Natural killer cell treated with Interleukin-12 subunit alpha and Interleukin-12 subunit beta and Interleukin-15 and Interleukin-18, amount 100 ng/mL, for 72 hours (primary cell): ENCODE data around the gene PAEP. TPM values are rescaled to one million over a fixed set of nuclear protein-coding genes. Genes with fewer than 3 reads are reported as not detected.
A peak's percentile ranks its signal among the peaks of the same experiment; 100 is the strongest.

Experiments used
- ATAC-seq, 2 donors: fragments of 150-1000 bp; cut with Tn5 transposase in 1 of 2; sonication (Bioruptor Pico), chemical (Tn5 transposase) in 1 of 2; 2 replicates each; pipeline ENCODE4 v1.10.0; 2021
- DNase-seq: peaks from one replicate; pipeline ENCODE4 v3.0.0; 2022; ENCODE audit warnings: low spot score
- H3K27ac Mint-ChIP-seq, 2 donors: 1 replicate in 1 of 2; 2 replicates in 1 of 2; pipeline ENCODE4 v1.8.0; 2022; ENCODE audit warnings: mixed read lengths in 2 of 2, mild to moderate bottlenecking in 1 of 2, moderate library complexity in 1 of 2
- H3K27me3 Mint-ChIP-seq, 2 donors: 1 replicate in 1 of 2; 2 replicates in 1 of 2; pipeline ENCODE4 v1.8.0; 2022; ENCODE audit warnings: mixed read lengths in 2 of 2
- H3K36me3 Mint-ChIP-seq: one replicate; pipeline ENCODE4 v1.8.0; 2022; ENCODE audit warnings: mixed read lengths
- H3K4me1 Mint-ChIP-seq, 2 donors: 1 replicate in 1 of 2; 2 replicates in 1 of 2; pipeline ENCODE4 v1.8.0; 2022; ENCODE audit warnings: low read depth in 2 of 2, mixed read lengths in 2 of 2, mild to moderate bottlenecking in 1 of 2
- H3K4me3 Mint-ChIP-seq: one replicate; pipeline ENCODE4 v1.8.0; 2022; ENCODE audit warnings: mixed read lengths
- H3K9me3 Mint-ChIP-seq: 2 replicates; pipeline ENCODE4 v1.8.0; 2022; ENCODE audit warnings: mixed read lengths
- total RNA-seq, 2 donors: library from RNA; stranded (reverse); gene quantifications; one replicate each; pipeline ENCODE4 v1.2.3, GENCODE V29; 2022

The PAEP gene
- total RNA-seq, 2 donors from 2014 or later: not detected

DNA sequence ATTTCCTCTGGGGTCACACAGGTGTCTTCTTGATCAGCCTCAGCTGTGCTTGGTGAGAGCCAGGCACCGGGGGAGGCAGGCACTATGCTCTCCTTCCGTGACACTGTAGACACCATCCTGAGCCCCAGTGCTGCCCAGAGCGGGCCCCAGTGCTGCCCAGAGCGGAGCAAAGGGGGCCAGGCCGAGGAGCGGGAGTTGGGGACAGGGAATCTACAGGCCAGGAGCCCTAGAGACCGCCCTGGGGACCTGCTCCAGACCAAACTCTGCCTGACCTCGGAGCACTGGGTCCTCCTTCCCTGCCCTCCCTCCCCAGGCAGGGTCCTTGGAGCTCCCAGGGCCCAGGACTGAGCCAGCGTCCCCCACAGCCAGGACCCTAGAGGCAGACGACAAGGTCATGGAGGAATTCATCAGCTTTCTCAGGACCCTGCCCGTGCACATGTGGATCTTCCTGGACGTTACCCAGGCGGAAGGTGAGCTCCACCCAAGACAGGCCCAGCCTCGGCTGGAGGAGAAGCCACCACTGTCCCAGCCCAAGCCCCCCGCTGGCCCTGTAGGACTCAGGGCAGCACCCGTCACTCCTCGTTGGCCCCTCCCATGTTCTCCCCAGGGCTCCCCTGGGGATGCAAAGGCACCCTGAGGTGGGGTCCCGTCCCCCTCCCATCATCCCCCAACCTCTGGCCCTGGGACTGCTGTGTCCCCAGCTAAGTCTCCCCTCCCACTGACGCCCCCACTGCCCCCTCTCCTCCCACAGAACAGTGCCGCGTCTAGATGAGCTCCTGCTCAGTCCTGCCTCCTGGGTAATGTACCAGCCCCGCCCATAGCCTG is 30.2 kb downstream of the PAEP start:
- Mint-ChIP-seq H3K36me3 (no peaks in the 10 kb centered on the region), H3K4me1 (no peaks in the 10 kb centered on the region), H3K4me3 (no peak overlapping the region), H3K27ac (no peak overlapping the region), H3K9me3 (no peaks in the 10 kb centered on the region), H3K27me3 (peaks cover 7 to 15% of the 10 kb centered on the region in 2 donors)
- peak; percentile 59 for DNase-seq
- no peak for ATAC-seq

DNA sequence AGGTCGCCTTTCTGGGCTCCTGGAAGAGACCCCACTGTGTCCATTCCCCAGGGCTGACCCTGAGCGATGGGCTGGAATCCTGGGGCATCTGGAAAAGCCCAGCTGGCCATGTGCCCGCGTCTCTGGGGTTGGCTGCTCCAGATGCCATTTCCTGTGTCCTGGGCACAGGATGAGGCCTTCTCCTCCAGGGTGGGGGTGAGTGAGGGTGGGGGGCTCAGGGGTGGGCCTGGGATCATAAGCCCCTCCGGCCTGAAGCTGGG is 30.7 kb downstream of the PAEP start:
- H3K27me3 Mint-ChIP-seq: peaks cover 10 to 20% of the 10 kb centered on the region in 2 donors

DNA sequence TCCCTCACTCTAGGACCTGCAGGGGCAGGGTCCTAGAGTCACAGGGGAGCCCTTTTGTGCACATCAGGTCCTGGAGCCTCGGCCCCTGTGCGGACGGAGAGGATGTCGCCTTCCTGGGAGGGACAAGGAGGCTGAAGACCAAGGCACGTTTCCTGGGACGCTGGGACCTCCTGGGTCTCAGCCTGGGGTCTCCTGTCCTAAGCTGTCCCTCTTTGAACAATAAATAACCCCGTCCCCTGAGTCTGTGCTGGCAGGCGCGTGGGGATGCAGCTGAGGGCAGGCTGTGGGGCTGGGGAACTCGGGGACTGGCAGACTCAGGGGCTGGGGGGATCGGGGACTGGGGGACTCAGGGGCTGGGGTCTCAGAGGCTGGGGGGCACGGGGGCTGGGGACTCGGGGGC is 31.1 kb downstream of the PAEP start:
- Mint-ChIP-seq H3K9me3 (no peaks in the 10 kb centered on the region), H3K4me3 (no peak overlapping the region), H3K4me1 (no peaks in the 10 kb centered on the region)

More for the DNA sequence above, 30.7 kb downstream of the PAEP start:
- Mint-ChIP-seq H3K4me3 (no peak overlapping the region), H3K36me3 (no peaks in the 10 kb centered on the region), H3K4me1 (no peaks in the 10 kb centered on the region), H3K27ac (no peak overlapping the region), H3K9me3 (no peaks in the 10 kb centered on the region)
- peak; percentile 51 for DNase-seq
- no peak for ATAC-seq

DNA sequence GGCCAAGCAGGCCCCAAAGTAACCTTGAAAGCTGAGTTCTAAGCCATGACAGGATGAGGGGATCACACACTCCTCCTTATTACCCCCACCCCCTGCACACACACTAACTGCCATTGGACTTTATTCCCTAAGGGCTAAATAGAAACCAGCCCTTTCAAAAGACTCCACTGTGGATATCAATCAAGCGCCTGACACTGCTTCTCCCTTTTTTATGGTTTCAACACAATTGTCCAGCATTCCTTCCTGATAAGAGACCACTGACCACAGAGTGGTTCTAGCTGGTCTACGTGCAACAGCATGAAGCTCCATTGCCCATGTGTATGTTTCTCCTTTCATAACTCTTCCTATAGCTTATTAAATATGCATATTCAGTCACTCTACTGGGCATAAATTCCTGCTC is 34.7 kb downstream of the PAEP start:
- no peaks in the 10 kb centered on the region for H3K9me3 Mint-ChIP-seq
- ATAC-seq (no peak), DNase-seq (no peak)
- peaks cover 23 to 42% of the 10 kb centered on the region in 2 donors for H3K27me3 Mint-ChIP-seq
- no peak overlapping the region for H3K27ac Mint-ChIP-seq
- no peaks in the 10 kb centered on the region for H3K36me3 Mint-ChIP-seq
- H3K4me1 Mint-ChIP-seq: no peaks in the 10 kb centered on the region
- H3K4me3 Mint-ChIP-seq: no peak overlapping the region

More for the DNA sequence above, 31.1 kb downstream of the PAEP start:
- H3K36me3 Mint-ChIP-seq: no peaks in the 10 kb centered on the region
- DNase-seq (peak; percentile 18), ATAC-seq (no peak)
- H3K27me3 Mint-ChIP-seq: peaks cover 10 to 20% of the 10 kb centered on the region in 2 donors
- H3K27ac Mint-ChIP-seq: no peak overlapping the region

DNA sequence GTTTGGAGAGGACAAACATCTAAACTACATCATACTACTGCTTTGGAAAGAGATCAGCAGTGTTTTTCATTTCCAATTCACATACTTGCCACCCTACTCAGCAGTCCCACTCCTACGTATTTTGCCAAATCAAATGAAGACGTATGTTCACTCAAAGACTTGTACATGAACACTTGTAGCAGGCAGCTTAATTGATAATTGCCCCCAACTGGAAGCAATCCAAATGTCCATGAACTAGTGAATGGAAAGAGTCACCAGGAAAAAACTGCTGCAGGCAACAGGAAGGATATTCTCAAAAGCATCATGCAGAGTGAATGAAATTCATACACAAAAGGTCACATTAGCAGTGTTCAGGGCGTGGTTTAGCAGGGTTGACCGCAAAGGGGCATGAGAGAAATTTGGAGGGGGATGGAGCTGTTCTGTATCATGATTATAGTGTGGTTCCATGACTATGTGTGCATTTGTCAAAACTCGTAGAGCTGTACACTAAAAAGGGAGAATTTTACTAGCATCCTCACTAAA is 38.8 kb downstream of the PAEP start:
- Mint-ChIP-seq H3K4me1 (peaks cover 0 to 3% of the 10 kb centered on the region in 2 donors), H3K9me3 (no peaks in the 10 kb centered on the region), H3K27me3 (peaks cover 18 to 34% of the 10 kb centered on the region in 2 donors), H3K4me3 (no peak overlapping the region), H3K36me3 (no peaks in the 10 kb centered on the region), H3K27ac (no peak overlapping the region)
- ATAC-seq: no peak
- no peak for DNase-seq

DNA sequence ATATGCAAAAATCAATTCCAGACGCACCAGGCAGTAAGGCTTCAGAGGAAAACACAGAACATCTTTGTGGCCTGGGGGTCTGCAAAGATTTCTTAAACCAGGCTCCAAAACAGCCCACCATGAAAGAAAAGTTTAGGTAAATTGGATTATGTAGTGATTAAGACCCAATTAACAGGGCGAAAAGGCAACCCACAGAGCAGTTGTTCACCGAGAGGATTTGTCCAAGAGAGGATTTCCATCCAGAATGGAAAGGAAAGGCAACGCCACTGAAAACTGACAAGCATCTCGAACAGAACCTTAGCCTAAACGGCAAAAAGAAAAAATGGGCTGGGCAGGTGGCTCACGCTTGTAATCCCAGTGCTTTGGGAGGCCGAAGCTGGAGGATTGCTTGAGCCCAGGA is 40.4 kb downstream of the PAEP start:
- DNase-seq (peak; percentile 23), ATAC-seq (no peak)
- Mint-ChIP-seq H3K27ac (no peak overlapping the region), H3K27me3 (peaks cover 16 to 24% of the 10 kb centered on the region in 2 donors), H3K9me3 (no peaks in the 10 kb centered on the region), H3K4me1 (peaks cover 0 to 3% of the 10 kb centered on the region in 2 donors), H3K36me3 (no peaks in the 10 kb centered on the region), H3K4me3 (no peak overlapping the region)

DNA sequence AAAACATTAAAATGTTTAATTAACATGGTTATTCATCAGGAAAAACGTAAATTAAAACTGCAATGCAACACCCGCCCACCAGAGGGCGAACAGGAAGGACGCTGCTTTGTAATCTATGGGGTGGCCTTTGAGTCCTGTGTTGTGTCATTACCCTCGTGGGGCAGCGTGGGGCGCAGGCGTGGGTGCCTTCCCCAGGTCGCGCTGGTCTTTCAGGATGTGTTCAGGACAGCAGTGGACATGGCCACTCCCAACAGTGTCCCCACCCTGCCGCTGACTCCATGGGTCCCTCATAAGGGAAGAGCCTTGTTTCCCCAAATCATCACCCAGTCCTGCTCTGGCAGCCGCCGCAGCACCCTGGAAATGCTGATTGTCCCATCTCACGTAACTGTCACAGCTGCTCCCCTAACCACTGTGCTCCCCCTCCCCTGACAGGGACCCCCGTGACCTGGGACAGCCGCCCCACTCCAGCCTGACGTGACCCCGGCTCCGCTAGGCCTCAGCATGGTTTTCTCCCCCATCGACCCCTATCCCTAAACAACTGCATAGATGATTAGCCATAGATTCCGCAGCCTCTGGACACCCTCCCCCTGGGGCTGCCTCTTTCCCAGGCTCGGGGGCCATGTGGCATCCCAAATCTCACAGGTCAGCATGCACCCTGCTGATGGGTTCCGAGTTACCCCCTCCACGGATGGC is 41.4 kb downstream of the PAEP start:
- Mint-ChIP-seq H3K27me3 (peaks cover 15 to 22% of the 10 kb centered on the region in 2 donors), H3K36me3 (no peaks in the 10 kb centered on the region), H3K4me3 (no peak overlapping the region), H3K9me3 (no peaks in the 10 kb centered on the region), H3K4me1 (peaks cover 0 to 3% of the 10 kb centered on the region in 2 donors), H3K27ac (no peak overlapping the region)
- ATAC-seq: peak in 1 of 2 donors; percentile 55
- peak; percentile 61 for DNase-seq

DNA sequence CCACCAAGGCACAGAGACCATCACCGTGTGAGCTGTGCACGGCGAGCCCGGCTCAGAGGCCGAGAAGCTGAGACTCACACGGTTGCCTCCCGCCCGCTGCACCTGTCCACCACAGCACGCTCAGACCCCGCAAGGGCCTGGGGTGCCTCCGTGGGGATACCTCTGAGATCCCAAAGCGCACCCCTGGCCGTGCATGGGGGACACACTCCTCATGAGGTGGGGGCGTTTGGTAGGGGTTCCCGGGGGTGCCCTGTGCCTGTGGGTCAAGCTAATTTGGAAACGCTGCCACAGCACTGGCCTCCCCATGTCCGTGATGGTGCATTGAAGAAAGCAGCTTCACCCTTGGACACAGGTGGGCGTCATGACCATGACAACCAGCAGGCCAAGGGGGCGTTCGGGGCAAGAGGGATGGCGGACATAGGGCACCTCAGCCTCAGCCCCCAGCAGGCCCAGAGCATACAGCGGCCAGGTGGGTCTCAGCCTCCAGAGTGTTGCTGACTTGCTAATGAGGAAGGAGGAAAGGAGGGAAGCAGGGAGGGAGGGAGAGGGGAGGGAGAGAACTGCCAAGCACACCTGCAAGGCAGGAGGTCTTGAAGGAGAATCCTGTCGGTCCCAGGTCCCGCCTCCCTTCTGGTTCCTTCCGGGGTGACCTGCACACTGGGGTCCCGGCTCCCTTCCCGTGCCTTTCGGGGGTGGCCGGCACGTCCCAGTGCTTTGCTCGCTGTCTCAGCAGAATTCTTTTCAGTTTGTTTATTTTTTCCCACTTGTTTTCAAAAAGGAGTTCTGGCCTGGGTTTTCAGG is 43.1 kb downstream of the PAEP start:
- H3K27ac Mint-ChIP-seq: no peak overlapping the region
- no peak overlapping the region for H3K4me3 Mint-ChIP-seq
- no peaks in the 10 kb centered on the region for H3K9me3 Mint-ChIP-seq
- no peaks in the 10 kb centered on the region for H3K36me3 Mint-ChIP-seq
- DNase-seq (peak; percentile 54), ATAC-seq (no peak)
- H3K4me1 Mint-ChIP-seq: peaks cover 0 to 3% of the 10 kb centered on the region in 2 donors
- H3K27me3 Mint-ChIP-seq: peaks cover 6 to 9% of the 10 kb centered on the region in 2 donors

DNA sequence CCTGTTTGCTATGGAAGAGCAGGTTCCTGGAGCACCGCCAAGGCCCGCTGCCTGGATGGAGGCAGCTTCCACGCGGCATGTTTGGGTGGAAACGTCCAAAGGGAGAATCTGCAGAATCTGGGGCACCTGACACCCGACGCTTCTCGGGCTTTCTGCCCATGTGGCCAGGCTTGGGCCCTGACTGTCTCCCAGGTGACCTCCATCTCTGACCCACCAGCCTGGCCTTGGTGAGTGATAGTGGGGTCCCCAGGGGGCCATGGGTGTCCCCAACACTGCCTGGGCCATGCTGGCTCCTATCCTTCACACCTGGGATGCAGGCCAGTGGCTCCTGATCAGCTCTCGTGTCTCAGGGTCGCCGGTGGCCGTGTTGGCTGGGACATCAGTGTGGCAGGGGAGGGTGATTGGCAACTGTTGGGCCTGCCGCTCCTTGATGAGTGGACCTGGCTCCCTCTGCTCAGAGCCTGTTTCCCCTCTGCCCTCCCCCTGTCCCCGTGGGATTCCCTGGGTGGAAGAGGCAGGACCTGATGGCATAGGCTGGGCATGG is 43.8 kb downstream of the PAEP start:
- Mint-ChIP-seq H3K4me1 (peaks cover 0 to 6% of the 10 kb centered on the region in 2 donors), H3K4me3 (no peak overlapping the region), H3K27ac (no peak overlapping the region), H3K9me3 (no peaks in the 10 kb centered on the region), H3K36me3 (no peaks in the 10 kb centered on the region), H3K27me3 (peaks cover 3 to 9% of the 10 kb centered on the region in 2 donors)
- DNase-seq: peak; percentile 25
- ATAC-seq: no peak

DNA sequence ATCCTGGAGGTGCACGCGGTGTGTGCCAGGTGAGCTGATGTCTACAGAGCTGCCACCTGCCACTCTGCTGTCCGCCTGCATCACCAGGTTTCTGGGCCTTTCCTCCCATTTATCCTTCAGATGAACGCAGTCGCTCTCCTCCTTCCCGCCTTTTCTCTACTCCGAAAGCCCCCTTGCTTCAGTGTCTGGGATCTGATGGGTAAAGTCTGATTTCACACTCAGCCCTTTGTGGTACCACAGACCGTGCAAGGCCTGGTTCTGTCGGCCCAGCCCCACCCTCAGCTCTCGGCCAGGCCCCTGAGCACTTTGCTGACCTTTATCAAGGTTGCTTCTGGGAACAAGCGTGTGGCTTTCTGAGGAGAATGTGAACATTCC is 45.3 kb downstream of the PAEP start:
- Mint-ChIP-seq H3K4me3 (no peak overlapping the region), H3K9me3 (no peaks in the 10 kb centered on the region), H3K4me1 (peaks cover 0 to 6% of the 10 kb centered on the region in 2 donors), H3K36me3 (no peaks in the 10 kb centered on the region), H3K27ac (no peak overlapping the region), H3K27me3 (peaks cover 0 to 10% of the 10 kb centered on the region in 2 donors)
- peak; percentile 16 for DNase-seq
- ATAC-seq: no peak

DNA sequence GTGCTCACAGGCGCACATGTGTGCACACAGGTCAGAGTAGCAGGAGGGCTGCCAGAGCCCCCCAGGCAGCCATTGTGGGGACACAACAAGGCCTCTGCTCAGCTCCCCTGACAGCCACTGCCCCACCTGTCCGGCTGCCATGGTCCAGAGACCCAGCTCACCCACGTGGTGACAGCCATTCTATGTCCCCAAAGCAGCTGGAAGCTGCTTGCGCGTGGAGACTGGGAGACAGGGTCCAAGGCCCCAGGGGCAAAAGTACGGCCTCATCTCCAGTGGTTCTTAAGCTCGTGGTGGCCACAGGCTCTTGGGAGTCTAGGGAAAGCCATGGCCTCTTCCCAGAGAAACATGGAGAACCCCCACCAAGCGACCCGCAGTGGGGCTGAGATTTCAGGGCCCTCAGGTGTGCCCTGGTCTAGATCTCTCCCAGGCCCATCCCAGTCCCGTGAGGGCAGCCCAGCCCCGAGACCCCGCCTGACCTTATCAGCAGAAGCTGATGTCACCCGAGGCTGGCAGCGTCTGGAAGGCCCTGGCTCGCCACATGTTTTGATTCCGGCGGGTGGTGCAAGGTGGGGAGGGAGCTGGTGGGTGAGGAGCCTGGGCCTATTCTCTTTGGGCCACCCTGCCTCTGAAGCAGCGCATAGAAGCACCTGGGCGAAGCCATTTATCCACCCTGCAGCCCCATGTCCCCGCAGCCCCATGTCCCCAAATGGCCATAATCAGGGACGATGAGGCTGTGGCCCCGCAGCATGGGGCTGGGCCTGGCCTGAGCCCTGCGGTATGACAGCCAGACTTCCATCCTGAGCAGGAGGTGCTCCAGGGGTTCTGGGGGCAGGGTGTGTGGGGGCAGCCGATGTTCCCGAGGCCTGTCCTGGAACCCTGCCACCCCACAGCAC is 46.1 kb downstream of the PAEP start:
- Mint-ChIP-seq H3K4me1 (peaks cover 0 to 6% of the 10 kb centered on the region in 2 donors), H3K4me3 (no peak overlapping the region), H3K36me3 (no peaks in the 10 kb centered on the region), H3K9me3 (no peaks in the 10 kb centered on the region), H3K27me3 (peaks cover 0 to 13% of the 10 kb centered on the region in 2 donors), H3K27ac (no peak overlapping the region)
- no peak for ATAC-seq
- DNase-seq: peak; percentile 35

DNA sequence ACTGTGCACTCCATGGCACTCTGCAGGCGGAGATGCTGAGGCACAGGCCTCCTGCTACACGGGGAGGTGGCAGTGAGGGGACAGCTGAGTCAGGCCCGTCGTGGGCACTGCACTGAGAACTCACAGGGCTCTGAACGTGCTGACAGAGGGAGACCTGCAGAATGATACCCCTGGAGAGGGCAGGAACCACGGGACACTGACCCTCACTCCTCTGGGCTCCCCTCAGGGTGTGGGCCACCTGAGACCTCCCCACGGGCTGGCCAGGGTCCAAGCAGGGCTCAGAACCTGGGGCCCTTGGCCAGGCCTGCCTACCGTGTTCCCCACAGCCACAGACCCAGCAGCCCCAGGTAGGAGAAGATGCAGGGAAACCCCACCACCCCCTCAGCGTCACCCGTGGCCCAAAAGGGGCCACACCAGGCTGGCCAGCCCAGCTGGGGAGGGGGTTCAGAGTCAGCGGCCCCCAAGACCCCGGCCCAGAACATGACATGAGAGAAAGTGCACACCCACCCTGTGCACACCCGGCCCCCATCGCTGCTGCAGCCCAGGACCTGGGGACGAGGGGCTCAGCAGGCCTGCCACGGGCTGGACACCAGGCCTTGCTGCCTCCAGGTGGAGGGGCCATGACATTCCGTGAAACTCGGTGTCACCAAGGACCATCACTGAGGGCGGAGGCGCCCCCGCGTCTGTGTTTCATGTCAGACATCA is 46.9 kb downstream of the PAEP start:
- Mint-ChIP-seq H3K9me3 (no peaks in the 10 kb centered on the region), H3K4me1 (peaks cover 0 to 6% of the 10 kb centered on the region in 2 donors), H3K27ac (no peak overlapping the region), H3K27me3 (peaks cover 0 to 13% of the 10 kb centered on the region in 2 donors), H3K36me3 (no peaks in the 10 kb centered on the region), H3K4me3 (no peak overlapping the region)
- ATAC-seq (no peak), DNase-seq (peak; percentile 54)
